ENCODE results near the gene SH3GL1.

Gene SH3GL1

DNA sequence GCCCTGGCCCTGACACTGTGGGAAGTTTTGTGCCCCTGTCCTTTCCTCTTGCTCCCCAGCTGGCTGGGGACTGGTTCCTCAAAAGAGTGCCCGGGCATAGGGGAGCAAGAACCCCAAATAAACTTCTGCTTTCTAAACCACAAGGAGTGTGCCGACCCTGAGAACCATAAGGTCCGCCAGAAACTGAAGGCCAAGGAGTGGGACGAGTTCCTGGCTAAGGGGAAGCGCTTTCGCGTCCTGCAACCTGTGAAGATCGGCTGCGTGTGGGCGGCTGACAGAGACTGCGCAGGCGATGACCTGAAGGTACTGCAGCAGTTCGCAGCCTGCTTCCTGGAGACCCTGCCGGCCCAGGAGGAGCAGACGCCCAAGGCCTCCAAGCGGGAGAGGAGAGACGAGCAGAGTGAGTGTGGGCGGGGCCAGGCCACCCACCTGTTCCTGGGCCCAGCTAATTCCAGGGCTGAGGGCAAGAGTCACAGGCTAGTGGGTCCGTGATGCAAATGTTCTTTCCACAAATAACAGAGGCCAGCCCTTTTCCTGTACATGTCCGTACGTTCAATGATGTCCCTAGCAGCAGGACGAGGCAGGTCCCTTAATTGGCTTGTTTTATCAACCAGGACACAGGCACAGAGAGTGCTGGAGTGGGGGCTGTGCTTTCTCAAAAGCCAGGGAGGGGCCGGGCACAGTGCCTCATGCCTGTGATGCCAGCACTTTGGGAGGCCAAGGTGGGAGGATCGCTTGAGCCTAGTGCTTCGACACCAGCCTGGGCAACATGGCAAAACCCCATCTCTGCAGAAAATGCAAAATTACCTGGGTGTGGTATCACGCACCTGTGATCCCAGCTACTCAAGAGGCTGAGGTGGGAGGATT, 31.7 kb upstream of the SH3GL1 start:
- DNase-seq (ENCODE audit: low read depth) = no peak

DNA sequence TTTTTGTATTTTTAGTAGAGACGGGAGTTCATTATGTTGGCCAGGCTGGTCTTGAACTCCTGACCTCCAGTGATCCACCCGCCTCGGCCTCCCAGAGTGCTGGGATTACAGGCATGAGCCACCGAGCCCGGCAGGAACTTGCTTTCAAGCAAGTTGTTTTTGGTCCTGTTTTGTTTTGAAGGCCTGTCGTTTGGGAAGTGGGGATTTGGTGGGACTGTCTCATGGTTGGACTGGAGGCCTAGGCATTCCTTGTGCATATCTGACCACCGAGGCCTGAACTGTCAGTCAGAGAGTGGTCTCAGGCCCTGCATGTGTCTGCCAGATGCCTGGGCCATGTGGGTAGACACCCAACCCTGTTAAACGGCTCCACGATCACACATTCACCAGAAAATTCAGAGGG, 30.9 kb upstream of the SH3GL1 start:
- no peak for DNase-seq (ENCODE audit: low read depth)

DNA sequence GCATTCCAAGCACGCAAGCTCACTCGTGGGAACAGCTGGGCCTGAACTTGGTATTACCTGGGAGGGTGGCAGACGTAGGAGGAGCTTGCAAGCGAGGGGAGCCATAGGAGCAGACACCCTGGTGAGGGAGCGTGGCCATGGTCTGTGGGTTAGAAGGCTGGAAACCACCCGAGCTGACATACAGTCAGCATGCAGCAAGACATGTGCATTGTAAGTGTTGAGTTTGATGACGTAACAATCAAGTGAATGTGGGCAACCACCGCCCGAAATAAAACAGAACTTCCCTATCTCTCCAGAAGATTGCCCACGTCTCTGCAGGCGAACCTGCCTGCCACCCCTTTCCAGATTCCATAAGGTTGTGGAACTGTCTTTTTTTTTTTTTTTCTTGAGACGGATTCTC, 30.4 kb upstream of the SH3GL1 start:
- DNase-seq (ENCODE audit: low read depth) = no peak

DNA sequence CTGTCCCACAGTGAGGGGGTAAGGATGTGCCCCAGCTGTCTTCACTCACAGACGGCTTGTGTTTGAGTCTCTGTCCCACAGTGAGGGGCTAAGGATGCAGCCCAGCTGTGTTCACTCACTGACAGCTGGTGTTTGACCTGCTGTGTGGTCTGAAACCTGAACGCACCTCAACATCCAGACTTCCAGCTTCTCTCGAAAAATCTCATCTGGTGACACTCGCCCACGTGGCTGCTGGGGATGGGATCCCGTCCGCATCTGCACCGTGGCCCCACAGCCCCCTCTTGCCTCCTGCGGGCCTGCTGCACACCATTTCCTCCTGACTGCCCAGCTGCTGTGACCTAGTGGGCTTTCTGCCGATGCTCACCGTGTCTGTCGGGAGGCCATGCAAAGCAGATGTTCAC, 29.4 kb upstream of the SH3GL1 start:
- DNase-seq (ENCODE audit: low read depth) = no peak

DNA sequence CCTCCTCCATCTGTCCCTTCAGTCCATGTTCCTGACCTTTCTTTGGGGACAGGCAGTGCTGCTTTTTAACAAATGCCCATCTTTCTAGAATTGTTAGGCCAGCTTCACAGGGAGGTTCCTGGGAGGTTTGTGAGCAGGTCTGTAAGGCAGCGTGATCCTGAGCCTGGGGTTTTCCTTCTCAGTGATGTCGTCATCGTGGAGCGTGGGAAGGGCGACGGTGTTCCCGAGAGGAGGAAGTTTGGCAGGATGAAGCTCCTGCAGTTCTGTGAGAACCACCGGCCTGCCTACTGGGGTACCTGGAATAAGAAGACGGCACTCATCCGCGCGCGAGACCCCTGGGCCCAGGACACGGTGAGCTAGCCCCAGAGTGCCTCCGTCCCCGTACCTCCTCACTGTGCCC, 28.9 kb upstream of the SH3GL1 start:
- DNase-seq (ENCODE audit: low read depth) = no peak

DNA sequence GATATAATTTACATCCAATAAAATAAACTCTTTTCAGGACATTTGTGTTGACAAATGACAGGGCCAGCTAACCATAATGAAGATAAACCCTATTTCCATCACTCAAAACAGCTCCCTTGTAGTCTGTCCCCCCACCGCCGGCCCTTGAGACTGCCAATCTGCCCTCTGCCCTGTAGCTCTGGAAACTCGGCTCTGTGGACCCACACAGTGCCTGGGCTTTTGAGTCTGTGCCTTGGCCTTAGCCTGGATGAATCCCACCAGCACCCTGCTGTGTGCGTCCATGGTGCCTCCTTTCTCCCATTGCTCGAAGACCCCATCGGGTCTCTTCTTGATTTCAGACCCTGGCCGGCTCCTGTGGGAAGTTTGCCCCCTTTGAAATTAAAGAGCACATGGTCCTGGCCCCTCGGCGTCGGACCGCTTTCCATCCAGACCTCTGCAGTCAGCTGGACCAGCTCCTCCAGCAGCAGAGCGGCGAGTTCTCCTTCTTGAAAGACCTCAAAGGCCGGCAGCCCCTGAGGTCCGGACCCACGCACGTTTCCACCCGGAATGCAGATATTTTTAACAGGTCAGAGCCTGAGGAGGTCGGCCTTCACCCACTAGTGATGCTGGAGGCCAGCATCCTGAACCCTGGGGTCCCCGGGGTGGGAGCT, 28.1 kb upstream of the SH3GL1 start:
- no peak for DNase-seq (ENCODE audit: low read depth)

DNA sequence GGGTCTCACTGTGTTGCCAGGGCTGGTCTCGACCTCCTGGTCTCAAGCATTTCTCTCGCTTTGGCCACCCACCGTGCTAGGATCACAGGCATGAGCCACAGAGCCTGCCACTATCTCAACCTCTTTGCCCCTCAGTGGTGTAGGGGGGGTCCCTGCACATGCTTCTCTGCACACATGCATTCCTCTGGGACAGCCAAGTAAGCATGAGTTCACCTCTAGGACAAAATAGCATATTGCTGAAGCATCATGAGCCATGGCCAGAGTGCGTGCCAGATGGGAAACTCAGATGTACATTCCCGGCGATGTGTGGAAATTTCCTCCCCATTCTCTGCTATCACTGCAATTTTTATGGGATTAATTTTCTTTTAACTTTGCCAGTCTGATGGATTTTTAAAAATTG, 25.2 kb upstream of the SH3GL1 start:
- DNase-seq (ENCODE audit: low read depth) = no peak

DNA sequence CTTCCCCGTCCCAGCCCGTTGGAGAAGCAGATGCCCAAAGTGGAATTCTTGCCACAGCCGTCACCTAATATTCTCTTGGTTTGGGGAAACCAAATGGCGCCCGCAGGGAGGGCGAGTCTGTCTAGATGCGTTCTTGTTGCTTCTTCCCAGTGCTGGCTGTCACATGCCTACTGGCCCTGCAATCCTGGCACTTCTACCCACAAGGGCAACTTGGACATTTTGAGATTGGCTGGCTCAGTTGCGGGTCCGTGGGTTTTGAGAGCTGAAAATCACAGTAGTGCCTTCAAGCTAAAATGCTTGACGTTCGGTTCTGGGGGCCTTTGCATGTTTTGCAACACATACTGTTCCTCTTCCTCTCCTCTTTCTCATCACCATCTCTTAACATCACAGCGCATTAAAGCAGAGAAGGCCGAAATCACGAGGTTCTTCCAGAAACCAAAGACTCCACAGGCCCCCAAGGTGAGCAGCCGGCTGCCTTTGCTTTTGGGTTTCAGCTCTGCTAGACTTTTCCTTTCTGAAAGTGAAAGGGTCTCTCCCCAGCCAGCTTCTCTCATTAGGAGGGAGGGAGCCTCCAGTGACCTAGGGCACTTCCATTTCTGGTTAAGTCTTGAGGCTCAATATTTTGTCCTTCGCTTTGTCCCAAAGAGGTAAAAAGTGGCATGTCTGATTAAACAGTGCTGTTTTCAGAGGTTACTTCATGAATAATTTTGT, 23.2 kb upstream of the SH3GL1 start:
- DNase-seq (ENCODE audit: low read depth) = no peak

DNA sequence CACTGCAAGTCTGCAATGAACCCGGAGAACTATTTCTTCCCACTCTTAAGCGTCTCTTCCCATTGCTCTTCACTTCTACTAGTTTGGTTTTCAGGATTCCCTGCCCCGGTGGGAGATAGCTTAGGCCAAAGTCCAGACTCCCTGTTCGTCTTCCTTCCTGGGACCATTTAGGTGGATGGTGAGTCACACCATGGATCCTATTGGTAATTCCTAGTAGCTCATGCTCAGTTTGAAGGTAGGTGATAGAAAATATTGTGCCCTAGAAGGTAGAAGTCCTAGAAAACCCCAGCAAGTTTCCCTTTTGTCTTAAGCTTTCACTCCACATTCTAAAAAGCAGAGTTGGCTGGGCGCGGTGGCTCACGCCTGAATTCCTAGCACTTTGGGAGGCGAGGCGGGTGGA, 15.9 kb upstream of the SH3GL1 start:
- no peak for DNase-seq (ENCODE audit: low read depth)

DNA sequence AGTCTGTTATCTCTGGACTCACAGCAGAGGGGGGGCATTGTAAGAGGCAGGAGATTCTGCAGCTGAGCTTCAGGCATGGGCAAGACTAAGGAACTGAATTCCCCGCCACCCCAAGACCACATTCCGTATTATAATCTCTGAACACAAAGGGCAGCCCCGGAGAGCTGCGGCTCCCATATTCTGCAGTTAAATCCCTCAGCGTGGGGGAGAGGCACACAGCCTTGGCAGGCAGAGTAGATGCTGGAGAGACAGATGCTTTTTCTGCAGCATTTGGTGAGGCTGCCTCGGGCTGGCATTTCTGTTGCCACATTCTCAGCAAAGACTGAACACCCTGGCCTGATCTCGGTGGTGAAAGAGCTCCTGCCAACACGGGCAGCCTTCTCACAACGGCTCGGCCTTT, 15.0 kb upstream of the SH3GL1 start:
- DNase-seq (ENCODE audit: low read depth) = no peak

DNA sequence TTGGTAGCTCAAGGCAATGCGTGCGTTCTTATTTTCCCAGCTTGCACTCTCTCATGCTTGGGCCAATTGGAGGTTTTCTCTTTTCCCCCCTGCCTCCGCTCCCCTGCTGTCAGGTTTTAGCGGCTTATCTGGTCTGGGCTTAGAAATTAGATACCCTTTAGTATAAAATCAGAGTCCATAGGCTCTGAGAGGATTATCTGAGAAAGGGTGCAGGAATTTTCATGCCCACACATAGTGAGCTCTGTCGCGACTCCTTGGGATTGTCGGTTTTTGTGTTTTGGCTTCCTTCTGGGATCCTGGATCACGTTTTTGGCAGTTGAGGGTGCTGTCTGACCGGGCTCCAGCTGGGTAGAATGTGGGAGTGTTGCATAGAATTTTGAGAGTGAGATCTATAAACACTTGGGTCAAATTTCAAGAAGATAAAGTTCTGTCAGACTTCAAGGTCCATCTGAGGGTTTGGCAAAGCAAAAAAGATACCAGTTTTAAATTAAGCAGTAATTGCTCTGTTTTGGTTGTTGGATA, 14.5 kb upstream of the SH3GL1 start:
- no peak for DNase-seq (ENCODE audit: low read depth)

DNA sequence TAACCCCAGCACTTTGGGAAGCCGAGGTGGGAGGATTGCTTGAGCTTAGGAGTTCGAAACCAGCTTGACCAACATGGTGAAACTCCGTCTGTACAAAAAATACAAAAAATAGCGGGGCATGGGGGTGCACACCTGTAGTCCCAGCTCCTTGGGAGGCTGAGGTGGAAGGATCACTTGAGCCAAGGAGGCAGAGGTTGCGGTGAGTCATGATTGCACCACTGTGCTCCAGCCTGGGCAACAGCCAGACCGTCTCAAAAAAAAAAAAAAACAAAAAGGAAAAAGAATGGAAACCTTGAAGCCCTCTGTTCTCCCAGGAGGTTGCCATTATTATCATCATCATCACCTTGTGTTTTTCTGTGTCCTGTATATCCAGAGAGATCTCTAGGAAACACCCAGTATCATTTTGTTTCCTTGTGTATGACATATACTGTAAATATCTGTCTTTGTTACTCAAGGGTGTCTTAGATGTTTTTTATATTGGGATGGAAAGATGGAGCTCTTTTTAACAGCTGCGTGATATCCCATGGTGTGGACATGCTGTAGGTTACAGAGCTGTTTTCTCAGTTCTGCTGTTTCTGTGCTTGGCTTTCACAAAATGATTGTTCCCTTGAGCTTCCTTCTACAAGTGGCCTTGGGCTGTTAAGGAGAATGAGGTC, 13.9 kb upstream of the SH3GL1 start:
- DNase-seq (ENCODE audit: low read depth) = no peak

DNA sequence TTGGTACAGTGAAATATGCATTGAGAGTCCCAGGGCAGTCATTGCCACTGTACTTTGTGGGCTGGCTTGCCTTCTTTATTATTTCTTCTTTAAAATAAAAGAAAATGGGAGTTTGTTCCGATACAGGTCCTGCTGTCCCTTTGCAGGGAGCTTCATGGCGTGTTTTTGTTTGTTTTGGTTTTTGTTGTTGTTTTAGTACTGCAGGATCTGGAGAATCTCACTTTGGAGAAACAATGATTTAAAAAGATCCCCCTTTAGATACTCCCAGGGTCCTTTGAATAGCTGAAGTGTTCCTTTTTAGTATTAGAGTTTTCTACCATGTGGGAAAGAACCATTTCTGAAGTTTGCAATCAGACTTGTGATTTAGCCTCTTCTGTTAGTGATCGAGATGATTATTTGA, 13.2 kb upstream of the SH3GL1 start:
- DNase-seq (ENCODE audit: low read depth) = no peak

DNA sequence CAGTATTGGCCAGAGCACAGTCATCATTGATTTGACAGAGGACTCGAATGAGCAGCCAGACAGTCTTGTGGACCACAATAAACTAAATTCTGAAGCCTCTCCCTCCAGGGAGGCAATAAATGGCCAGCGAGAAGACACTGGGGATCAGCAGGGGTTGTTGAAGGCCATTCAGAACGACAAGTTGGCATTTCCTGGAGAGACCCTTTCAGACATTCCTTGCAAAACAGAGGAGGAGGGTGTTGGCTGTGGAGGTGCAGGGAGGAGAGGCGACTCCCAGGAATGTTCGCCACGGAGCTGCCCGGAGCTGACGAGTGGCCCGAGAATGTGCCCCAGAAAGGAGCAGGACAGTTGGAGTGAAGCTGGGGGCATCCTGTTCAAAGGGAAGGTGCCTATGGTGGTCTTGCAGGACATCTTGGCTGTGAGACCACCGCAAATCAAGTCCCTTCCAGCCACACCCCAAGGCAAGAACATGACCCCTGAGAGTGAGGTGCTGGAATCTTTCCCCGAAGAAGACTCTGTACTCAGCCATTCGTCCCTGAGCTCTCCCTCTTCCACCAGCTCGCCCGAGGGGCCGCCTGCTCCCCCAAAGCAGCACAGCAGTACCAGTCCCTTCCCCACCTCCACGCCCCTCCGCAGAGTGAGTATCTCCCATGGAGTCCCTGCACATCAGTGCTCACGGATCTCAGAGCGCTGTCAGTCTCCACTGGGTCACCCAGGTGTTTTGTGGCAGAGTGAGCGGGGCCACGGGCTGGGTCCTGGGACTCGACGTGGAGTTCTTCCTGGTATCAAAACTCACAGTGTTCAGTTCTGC, 9.0 kb upstream of the SH3GL1 start:
- DNase-seq (ENCODE audit: low read depth) = no peak

DNA sequence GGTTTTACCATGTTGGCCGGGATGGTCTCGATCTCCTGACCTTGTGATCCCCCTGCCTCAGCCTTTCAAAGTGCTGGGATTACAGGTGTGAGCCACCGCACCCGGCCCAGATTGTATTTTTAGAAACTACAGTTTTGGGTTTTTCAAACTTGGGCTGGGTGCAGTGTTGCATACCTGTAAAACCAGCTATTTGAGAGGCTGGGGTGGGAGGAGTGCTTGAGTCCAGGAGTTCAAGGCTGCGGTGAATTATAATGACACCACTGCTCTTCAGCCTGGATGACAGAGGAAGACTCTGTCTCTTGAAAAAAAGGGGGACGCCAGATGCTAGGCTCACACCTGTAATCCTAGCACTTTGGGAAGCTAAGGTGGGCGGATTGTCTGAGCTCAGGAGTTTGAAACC, 6.3 kb upstream of the SH3GL1 start:
- DNase-seq (ENCODE audit: low read depth) = no peak

DNA sequence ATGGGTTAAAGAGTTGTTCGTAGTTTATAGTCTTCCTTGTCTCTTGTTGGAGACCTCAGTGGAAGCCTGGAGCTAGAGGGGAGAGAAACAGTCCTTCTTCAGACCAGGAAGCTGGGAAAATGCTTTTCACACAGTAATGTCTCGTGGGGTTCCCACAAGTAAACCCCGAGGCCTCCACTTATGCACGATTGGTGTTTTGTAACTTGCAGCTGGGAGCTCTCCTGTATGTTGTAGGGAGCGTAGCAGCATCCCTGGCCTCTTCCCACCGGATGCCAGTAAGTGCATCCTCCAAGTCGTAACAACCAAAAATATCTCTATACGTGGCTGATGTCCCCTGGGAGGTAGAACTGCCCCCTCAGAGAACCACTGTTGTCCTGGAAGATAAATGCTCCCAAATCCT, 5.6 kb upstream of the SH3GL1 start:
- no peak for DNase-seq (ENCODE audit: low read depth)

DNA sequence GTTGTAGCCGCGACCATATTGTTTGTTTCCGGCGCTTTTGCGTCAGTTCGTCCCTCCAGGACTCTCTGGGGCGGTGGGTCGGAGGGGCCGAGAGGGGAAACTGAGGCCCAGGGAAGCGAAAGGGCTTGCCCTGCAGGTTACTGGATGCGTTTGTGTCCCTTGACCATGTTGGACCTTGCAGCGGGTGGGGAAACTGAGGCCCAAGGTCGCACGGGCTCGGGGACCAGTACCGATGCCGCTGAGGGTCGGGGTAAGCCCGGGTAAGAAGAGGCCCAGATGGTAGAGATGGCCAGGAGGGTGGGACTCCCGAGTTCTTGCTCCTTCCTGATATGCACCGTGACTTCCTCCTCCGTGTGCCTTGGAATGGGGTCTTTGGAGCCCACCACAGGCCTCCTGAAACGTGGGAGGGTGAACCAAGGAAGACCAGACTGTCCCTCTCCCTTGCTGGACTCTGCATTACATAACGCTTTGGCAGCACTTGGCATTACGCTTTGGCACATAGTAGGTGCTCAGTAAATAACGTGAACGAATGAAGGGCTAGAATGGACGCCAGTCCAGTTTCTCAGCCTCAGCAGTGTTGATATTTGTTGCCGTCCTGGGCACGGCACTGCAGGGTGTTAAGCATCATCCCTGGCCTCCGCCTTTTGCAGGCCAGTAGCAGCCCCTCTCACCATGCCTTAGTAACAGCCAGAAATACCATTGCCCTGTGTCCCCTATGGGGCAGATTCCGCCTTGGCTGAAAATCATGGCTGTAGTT, 2.8 kb upstream of the SH3GL1 start:
- DNase-seq (ENCODE audit: low read depth) = no peak

DNA sequence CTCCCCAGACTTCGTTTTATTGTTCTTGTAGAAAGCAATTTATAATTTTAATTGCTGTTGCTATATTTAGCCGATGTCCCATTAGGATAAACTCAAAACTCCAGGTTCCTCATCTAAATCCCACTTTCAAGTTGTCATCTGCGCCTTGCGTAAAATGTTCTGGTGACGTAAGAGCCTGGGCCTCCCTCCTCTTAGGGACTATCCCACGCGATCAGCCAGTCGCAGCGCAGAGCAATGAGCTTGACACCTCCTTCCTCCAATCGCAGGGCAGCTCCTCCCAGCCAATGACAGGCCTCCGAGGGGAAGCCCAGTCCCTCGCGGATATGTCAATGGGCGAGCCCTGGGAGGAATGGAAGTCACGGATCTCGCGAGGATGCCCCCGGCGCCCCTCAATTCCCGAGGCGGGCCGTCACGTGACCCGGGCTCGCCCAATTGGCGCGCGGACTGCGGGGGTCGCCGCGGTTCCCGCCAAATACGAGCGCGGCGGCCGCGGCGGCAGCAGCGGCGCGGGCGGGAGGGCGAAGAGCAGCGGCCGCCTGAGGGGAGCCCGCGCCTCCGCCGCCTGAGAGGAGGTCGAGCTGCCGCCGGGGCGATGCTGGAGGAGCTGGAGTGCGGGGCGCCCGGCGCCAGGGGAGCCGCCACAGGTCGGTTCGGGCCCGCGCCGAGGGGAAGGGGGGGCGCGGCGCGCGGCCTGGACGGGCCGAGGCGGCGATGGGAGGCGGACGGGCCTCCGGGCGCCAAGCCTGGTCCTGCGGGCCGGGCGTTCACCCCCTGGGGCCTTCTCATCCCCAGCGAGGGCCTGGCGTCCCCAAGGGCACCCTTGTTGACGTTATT, 2.0 kb upstream of the SH3GL1 start, which contains the start of gene CHAF1A:
Gene CHAF1A (plus strand): TSS at position 470 of the 834 bp plus-strand sequence. CDS start 123 bp downstream, at position 593.
- DNase-seq (ENCODE audit: low read depth) = peak; percentile 99

DNA sequence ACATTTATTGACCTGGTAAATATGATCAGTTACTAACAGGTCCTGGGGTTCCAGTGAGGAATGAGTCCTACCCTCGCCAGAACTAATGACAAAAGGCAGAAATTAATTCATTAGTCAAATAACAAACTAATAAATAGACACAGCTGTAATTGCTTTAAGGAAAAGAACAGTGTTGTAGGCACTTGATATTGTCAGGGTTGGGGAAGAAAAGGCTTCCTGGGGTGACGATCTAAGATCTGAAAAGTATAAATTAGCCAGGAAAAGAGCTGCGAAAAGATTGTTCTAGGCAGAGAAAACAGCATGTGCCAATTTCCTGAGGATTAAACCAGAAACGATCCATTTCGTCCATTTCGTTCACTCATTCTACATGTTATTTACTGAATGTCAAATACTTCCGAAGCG, 1.4 kb upstream of the SH3GL1 start:
- no peak for DNase-seq (ENCODE audit: low read depth)

DNA sequence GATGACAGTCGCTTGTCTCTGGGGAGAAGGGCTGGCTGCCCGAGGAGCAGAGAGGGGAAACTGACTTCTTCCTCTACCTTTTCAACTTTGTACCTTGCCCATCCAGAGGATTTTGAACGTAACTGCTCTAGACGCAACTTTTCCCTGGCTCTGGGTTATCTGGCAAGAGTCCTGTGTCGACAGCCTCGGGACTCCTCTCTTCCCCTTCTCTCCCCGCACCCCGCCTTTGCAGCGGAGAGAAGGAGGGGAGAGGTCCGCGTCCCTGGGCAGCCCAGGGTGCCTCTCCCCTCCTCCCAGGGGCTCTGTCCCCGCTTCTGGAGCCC, 574 bp downstream of the SH3GL1 start:
- no peak for DNase-seq (ENCODE audit: low read depth)

All from activated gamma-delta T cell treated with anti-CD3 and anti-CD28 coated beads, Interleukin-2, amount 50 U/mL, for 16 hours (primary cell).